Astrocyte of the spinal cord (primary cell): ENCODE results near the gene CDH12.
A peak's percentile ranks its signal among the peaks of the same experiment; 100 is the strongest.

Experiments
- DNase-seq: peaks from one replicate; pipeline ENCODE4 v3.0.0; 2011; ENCODE audit warnings: low read depth, low spot score
- H3K4me3 ChIP-seq: 2 replicates; pipeline ENCODE4 v1.5.1; 2011; ENCODE audit warnings: low read depth, mild to moderate bottlenecking, low read length, moderate library complexity
- in situ Hi-C: cut with HindIII; loops from 2 replicates; pipeline ENCODE4 v1.10.0; 2017; ENCODE audit warnings: low sequenced_read_pairs
- TF ChIP-seq, protein P1 (sequence below): IDR thresholded peaks from 2 replicates; pipeline ENCODE4 v1.5.1; 2012; ENCODE audit warnings: low read depth, mild to moderate bottlenecking, low read length, inconsistent platforms

Gene CDH12

GRCh38 chr5:21919414-21920022, 933.6 kb downstream of the CDH12 start:
- in situ Hi-C loops = no loop called here
- DNase-seq = peak; percentile 52
- no peak overlapping the region for H3K4me3 ChIP-seq
- TF ChIP-seq, protein P1, sequence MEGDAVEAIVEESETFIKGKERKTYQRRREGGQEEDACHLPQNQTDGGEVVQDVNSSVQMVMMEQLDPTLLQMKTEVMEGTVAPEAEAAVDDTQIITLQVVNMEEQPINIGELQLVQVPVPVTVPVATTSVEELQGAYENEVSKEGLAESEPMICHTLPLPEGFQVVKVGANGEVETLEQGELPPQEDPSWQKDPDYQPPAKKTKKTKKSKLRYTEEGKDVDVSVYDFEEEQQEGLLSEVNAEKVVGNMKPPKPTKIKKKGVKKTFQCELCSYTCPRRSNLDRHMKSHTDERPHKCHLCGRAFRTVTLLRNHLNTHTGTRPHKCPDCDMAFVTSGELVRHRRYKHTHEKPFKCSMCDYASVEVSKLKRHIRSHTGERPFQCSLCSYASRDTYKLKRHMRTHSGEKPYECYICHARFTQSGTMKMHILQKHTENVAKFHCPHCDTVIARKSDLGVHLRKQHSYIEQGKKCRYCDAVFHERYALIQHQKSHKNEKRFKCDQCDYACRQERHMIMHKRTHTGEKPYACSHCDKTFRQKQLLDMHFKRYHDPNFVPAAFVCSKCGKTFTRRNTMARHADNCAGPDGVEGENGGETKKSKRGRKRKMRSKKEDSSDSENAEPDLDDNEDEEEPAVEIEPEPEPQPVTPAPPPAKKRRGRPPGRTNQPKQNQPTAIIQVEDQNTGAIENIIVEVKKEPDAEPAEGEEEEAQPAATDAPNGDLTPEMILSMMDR = peak; percentile 65

DNA sequence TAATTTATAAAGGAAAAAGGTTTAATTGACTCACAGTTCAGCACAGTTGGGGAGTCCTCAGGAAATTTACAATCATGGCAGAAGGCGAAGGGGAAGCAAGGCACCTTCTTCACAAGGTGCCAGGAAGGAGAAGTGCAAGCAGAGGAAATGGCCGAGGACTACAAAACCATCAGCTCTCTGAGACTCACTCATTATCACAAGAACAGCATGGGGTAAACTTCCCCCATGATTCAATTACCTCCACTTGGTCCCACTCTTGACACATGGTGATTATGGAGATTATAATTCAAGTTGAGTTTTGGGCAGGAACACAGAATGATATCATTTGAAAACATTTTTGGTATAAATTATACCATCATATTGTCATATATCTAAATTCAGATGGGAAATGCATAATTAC, 934.7 kb downstream of the CDH12 start:
- H3K4me3 ChIP-seq = no peak overlapping the region
- no peak for DNase-seq
- in situ Hi-C loops = no loop called here
- TF ChIP-seq, protein P1 = no peak

DNA sequence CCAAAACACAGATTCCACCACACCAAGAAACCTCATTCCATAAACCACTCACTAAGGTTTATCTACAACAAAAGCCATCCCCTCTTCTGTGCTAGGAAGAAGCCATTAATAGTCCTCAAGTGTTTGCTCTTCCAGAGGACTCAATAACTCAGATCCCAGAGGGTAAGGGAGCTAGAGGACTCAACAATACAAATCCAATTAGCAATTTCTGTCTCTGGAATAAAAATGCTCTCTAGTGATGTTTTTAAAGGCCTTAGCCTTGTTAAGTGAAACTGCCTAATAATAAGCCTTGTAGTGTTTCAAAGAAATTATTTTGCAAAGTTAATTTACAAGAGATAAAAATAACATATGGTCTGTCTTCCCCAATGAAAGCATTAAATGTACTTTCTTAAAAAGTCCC, 942.4 kb downstream of the CDH12 start:
- in situ Hi-C loops = no loop called here
- TF ChIP-seq, protein P1 = no peak
- no peak overlapping the region for H3K4me3 ChIP-seq
- DNase-seq = no peak

GRCh38 chr5:21895766-21896350, 957.3 kb downstream of the CDH12 start:
- TF ChIP-seq, protein P1 = no peak
- no peak overlapping the region for H3K4me3 ChIP-seq
- DNase-seq = no peak
- in situ Hi-C loops = no loop called here

- DNase-seq = no peak
- H3K4me3 ChIP-seq = no peak overlapping the region
- TF ChIP-seq, protein P1 = no peak
- in situ Hi-C loops = no loop called here
These were observed 960.0 kb downstream of the CDH12 start for GRCh38 chr5:21893161-21893560.

DNA sequence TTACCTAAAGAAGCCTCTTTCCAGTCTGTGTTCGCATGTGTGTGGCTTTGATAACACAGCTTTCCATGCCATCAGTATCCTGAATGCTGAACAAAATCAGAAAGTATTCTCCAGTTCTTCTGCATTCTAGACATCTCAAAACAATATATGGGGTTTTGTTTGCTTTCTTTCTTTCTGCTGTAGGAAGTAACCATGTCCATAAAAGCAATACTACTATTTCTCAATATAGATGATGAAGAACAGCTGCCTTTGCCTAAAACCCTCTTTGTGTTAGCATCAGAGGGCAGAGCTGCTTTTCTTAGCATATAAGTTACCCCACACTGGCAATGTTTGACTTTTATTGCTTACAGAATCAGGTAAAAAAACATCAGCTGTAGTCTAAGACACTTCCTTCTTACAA, 963.6 kb downstream of the CDH12 start:
- TF ChIP-seq, protein P1 = no peak
- in situ Hi-C loops = no loop called here
- DNase-seq = no peak
- no peak overlapping the region for H3K4me3 ChIP-seq
